IMR-90 (cell line): ENCODE measurements around the gene TP53TG5. TPM values are rescaled to one million over a fixed set of nuclear protein-coding genes. Genes with fewer than 3 reads are reported as not detected.

ENCODE experiments used
- ATAC-seq: fragments of 200-7000 bp; cut with Tn5 transposase; 2 replicates; pipeline ENCODE4 v1.9.1; 2020; ENCODE audit warnings: low read depth, mild to moderate bottlenecking, moderate library complexity
- BruUV-seq: library from RNA; stranded (reverse); fragments of 400-500 nt; replicated peaks from 2 replicates; lab custom pipeline; 2021; lab: Mats Ljungman, UMichigan
- CTCF ChIA-PET: fragments of 300-600 bp; formaldehyde crosslinking; extraction: SDS; loops from one replicate; lab custom pipeline; 2021; ENCODE audit warnings: antibody characterized with exemption; lab: Yijun Ruan, JAX
- POLR2A ChIA-PET: fragments of 300-600 bp; sonication (Branson Sonifier 250); formaldehyde crosslinking; loops from one replicate; lab custom pipeline; 2022; ENCODE audit warnings: antibody characterized with exemption; ENCODE audit not compliant: unreplicated experiment; lab: Charles Lee
- DNase-seq: peaks from one replicate; pipeline ENCODE4 v3.0.0; 2013
- H2AFZ ChIP-seq: replicated peaks from 2 replicates; pipeline ENCODE3; 2013; ENCODE audit warnings: low read length, mild to moderate bottlenecking; ENCODE audit not compliant: poor library complexity
- H2AK5ac ChIP-seq: 2 replicates; pipeline ENCODE4 v1.6.1; 2013; ENCODE audit warnings: low read depth, low read length, inconsistent platforms
- H2AK9ac ChIP-seq: replicated peaks from 2 replicates; pipeline ENCODE3; 2013; ENCODE audit warnings: mild to moderate bottlenecking, low read depth, low read length, moderate library complexity; ENCODE audit not compliant: poor library complexity
- H2BK120ac ChIP-seq: 2 replicates; pipeline ENCODE4 v1.6.1; 2013; ENCODE audit warnings: low read depth, low read length, inconsistent platforms
- H2BK15ac ChIP-seq: 3 replicates; pipeline ENCODE4 v1.6.1; 2013; ENCODE audit warnings: low read depth, low read length, inconsistent platforms
- H2BK20ac ChIP-seq: 2 replicates; pipeline ENCODE4 v1.6.1; 2013; ENCODE audit warnings: low read depth, mild to moderate bottlenecking, inconsistent platforms, low read length, moderate library complexity
- H2BK5ac ChIP-seq: 2 replicates; pipeline ENCODE4 v1.6.1; 2013; ENCODE audit warnings: mild to moderate bottlenecking, low read depth, low read length, inconsistent platforms; ENCODE audit not compliant: poor library complexity, severe bottlenecking
- H3K14ac ChIP-seq: replicated peaks from 2 replicates; pipeline ENCODE4 v1.6.1; 2013; ENCODE audit warnings: low read depth, low read length, inconsistent platforms
- H3K18ac ChIP-seq: 2 replicates; pipeline ENCODE4 v1.6.1; 2013; ENCODE audit warnings: low read depth, low read length, control low read depth
- H3K23ac ChIP-seq: 2 replicates; pipeline ENCODE4 v1.6.1; 2013; ENCODE audit warnings: low read depth, low read length, inconsistent platforms
- H3K27ac ChIP-seq: 2 replicates; pipeline ENCODE4 v1.5.1; 2013; ENCODE audit warnings: mild to moderate bottlenecking, control low read depth, low read length; ENCODE audit not compliant: insufficient read depth
- H3K27me3 ChIP-seq: 2 replicates; pipeline ENCODE4 v1.6.1; 2013; ENCODE audit warnings: low read length; ENCODE audit not compliant: control insufficient read depth, insufficient read depth
- H3K36me3 ChIP-seq: 2 replicates; pipeline ENCODE4 v1.6.1; 2013; ENCODE audit warnings: low read length, mixed read lengths; ENCODE audit not compliant: control insufficient read depth, insufficient read depth
- H3K4ac ChIP-seq: 2 replicates; pipeline ENCODE4 v1.6.1; 2013; ENCODE audit warnings: low read depth, low read length, inconsistent platforms
- H3K4me1 ChIP-seq: 2 replicates; pipeline ENCODE4 v1.6.1; 2013; ENCODE audit warnings: low read length, mixed read lengths; ENCODE audit not compliant: control insufficient read depth, insufficient read depth
- H3K4me2 ChIP-seq: 2 replicates; pipeline ENCODE4 v1.6.1; 2013; ENCODE audit warnings: low read depth, mild to moderate bottlenecking, control low read depth, low read length, moderate library complexity
- H3K4me3 ChIP-seq: 2 replicates; pipeline ENCODE4 v1.5.1; 2013; ENCODE audit warnings: low read depth, mild to moderate bottlenecking, control low read depth, low read length, moderate library complexity; ENCODE audit not compliant: insufficient read depth
- H3K56ac ChIP-seq: 2 replicates; pipeline ENCODE4 v1.6.1; 2013; ENCODE audit warnings: low read length, inconsistent platforms; ENCODE audit not compliant: insufficient read depth; ENCODE audit errors: extremely low read depth
- H3K79me1 ChIP-seq, 2 experiments: 2 replicates each; pipeline ENCODE4 v1.6.1; 2013; ENCODE audit warnings: low read length in 2 of 2, inconsistent platforms in 1 of 2, low read depth in 1 of 2
- H3K9ac ChIP-seq: 2 replicates; pipeline ENCODE4 v1.6.1; 2013; ENCODE audit warnings: low read depth, low read length, control low read depth
- H3K9me1 ChIP-seq: 2 replicates; pipeline ENCODE4 v1.6.1; 2013; ENCODE audit warnings: low read length, inconsistent platforms; ENCODE audit not compliant: insufficient read depth
- H3K9me3 ChIP-seq: 2 replicates; pipeline ENCODE4 v1.6.1; 2013; ENCODE audit warnings: low read length; ENCODE audit not compliant: control insufficient read depth, insufficient read depth
- H4K20me1 ChIP-seq: 2 replicates; pipeline ENCODE4 v1.6.1; 2013; ENCODE audit warnings: low read length, inconsistent platforms; ENCODE audit not compliant: insufficient read depth
- H4K5ac ChIP-seq: 2 replicates; pipeline ENCODE4 v1.6.1; 2013; ENCODE audit warnings: mild to moderate bottlenecking, low read depth, low read length, control low read depth
- H4K8ac ChIP-seq, 2 experiments: 2 replicates each; pipeline ENCODE4 v1.6.1; 2013; ENCODE audit warnings: low read depth in 2 of 2, low read length in 2 of 2, control low read depth in 1 of 2, inconsistent platforms in 1 of 2
- H4K91ac ChIP-seq: 2 replicates; pipeline ENCODE4 v1.6.1; 2013; ENCODE audit warnings: low read depth, low read length, inconsistent platforms; ENCODE audit not compliant: insufficient read depth
- BHLHE40 ChIP-seq: fragments of 150-350 bp; IDR thresholded peaks from 2 replicates; pipeline ENCODE4 v1.6.1; 2016; ENCODE audit warnings: mild to moderate bottlenecking, low read depth, low read length
- CEBPB ChIP-seq: IDR thresholded peaks from 2 replicates; pipeline ENCODE4 v1.6.1; 2012; ENCODE audit warnings: low read depth, low read length, improper control_type of control experiment
- CHD1 ChIP-seq: IDR thresholded peaks from 2 replicates; pipeline ENCODE4 v1.6.1; 2012; ENCODE audit warnings: low read depth, low read length, improper control_type of control experiment
- CTCF ChIP-seq: conservative IDR thresholded peaks from 2 replicates; pipeline ENCODE4 v1.5.1; 2012; ENCODE audit warnings: mild to moderate bottlenecking, low read depth, low read length, improper control_type of control experiment
- FOS ChIP-seq: fragments of 150-350 bp; IDR thresholded peaks from 2 replicates; pipeline ENCODE4 v1.6.1; 2016; ENCODE audit warnings: low read depth, low read length
- MAFK ChIP-seq: IDR thresholded peaks from 2 replicates; pipeline ENCODE4 v1.6.1; 2012; ENCODE audit warnings: low read depth, low read length, improper control_type of control experiment
- MAZ ChIP-seq: IDR thresholded peaks from 2 replicates; pipeline ENCODE4 v1.6.1; 2012; ENCODE audit warnings: low read depth, mild to moderate bottlenecking, low read length, improper control_type of control experiment, moderate library complexity, borderline replicate concordance
- MXI1 ChIP-seq: IDR thresholded peaks from 2 replicates; pipeline ENCODE4 v1.6.1; 2012; ENCODE audit warnings: low read depth, mild to moderate bottlenecking, low read length, moderate library complexity, borderline replicate concordance
- NFE2L2 ChIP-seq: fragments of 150-350 bp; IDR thresholded peaks from 2 replicates; pipeline ENCODE4 v1.6.1; 2016; ENCODE audit warnings: low read depth, mild to moderate bottlenecking, low read length
- POLR2A ChIP-seq: IDR thresholded peaks from 2 replicates; pipeline ENCODE4 v1.6.1; 2012; ENCODE audit warnings: mild to moderate bottlenecking, low read depth, low read length
- RAD21 ChIP-seq: IDR thresholded peaks from 2 replicates; pipeline ENCODE4 v1.6.1; 2012; ENCODE audit warnings: low read length, improper control_type of control experiment
- RCOR1 ChIP-seq: IDR thresholded peaks from 2 replicates; pipeline ENCODE4 v1.6.1; 2012; ENCODE audit warnings: mild to moderate bottlenecking, low read length, improper control_type of control experiment; ENCODE audit not compliant: insufficient replicate concordance
- RFX5 ChIP-seq: IDR thresholded peaks from 2 replicates; pipeline ENCODE4 v1.8.0; 2012; ENCODE audit warnings: low read depth, mild to moderate bottlenecking, low read length, moderate library complexity
- SMC3 ChIP-seq: fragments of 150-350 bp; IDR thresholded peaks from 2 replicates; pipeline ENCODE4 v1.6.1; 2016; ENCODE audit warnings: low read depth, mild to moderate bottlenecking, antibody characterized with exemption, low read length, moderate library complexity
- WGBS, 2 experiments: methylation state at CpG; one replicate each; pipeline versions ENCODE4 v1.1.5 to v1.1.7; 2013; ENCODE audit warnings: missing lambda C conversion rate in 2 of 2; ENCODE audit not compliant: insufficient read length in 1 of 2; ENCODE audit errors: extremely low coverage in 2 of 2; 5-methylcytosine and 5-hydroxymethylcytosine counted together
- dilution Hi-C: fragments of 300-500 bp; cut with HindIII; formaldehyde crosslinking; loops from one replicate; pipeline ENCODE4 v1.14.3; 2018; ENCODE audit warnings: low sequenced_read_pairs; ENCODE audit not compliant: unreplicated experiment
- in situ Hi-C: fragments of 300-500 bp; cut with MboI; formaldehyde crosslinking; loops from 3 replicates; pipeline ENCODE4 v1.14.3; 2019; ENCODE audit warnings: low sequenced_read_pairs, inconsistent platforms, mixed read lengths
- intact Hi-C: fragments of 100-400 bp; cut with micrococcal nuclease; formaldehyde crosslinking; loops from 2 replicates; pipeline ENCODE4 v1.10.0; 2022
- polyA plus RNA-seq, 3 experiments: library from polyadenylated mRNA; depleted of rRNA; stranded (reverse); fragments of >200 nt; gene quantifications; 2 replicates each; pipeline ENCODE4 v1.2.3, GENCODE V29; 2012; ENCODE audit warnings: low replicate concordance in 1 of 3
- total RNA-seq: library from RNA; depleted of rRNA; stranded (reverse); fragments of >200 nt; gene quantifications from 2 replicates; pipeline ENCODE4 v1.2.3, GENCODE V29; 2012
- TF ChIP-seq, protein P1 (sequence below): fragments of 150-350 bp; IDR thresholded peaks from 2 replicates; pipeline ENCODE4 v1.6.1; 2017; ENCODE audit warnings: mild to moderate bottlenecking, antibody characterized with exemption, low read length, low read depth
- TF ChIP-seq, protein P2 (sequence below): fragments of 150-350 bp; IDR thresholded peaks from 2 replicates; pipeline ENCODE4 v1.6.1; 2016; ENCODE audit warnings: low read depth, mild to moderate bottlenecking, low read length, moderate library complexity, borderline replicate concordance

Gene TP53TG5
- total and polyA plus RNA-seq, 2 of the 4 experiments (the other 2 are of a cell fraction) = not detected

DNA sequence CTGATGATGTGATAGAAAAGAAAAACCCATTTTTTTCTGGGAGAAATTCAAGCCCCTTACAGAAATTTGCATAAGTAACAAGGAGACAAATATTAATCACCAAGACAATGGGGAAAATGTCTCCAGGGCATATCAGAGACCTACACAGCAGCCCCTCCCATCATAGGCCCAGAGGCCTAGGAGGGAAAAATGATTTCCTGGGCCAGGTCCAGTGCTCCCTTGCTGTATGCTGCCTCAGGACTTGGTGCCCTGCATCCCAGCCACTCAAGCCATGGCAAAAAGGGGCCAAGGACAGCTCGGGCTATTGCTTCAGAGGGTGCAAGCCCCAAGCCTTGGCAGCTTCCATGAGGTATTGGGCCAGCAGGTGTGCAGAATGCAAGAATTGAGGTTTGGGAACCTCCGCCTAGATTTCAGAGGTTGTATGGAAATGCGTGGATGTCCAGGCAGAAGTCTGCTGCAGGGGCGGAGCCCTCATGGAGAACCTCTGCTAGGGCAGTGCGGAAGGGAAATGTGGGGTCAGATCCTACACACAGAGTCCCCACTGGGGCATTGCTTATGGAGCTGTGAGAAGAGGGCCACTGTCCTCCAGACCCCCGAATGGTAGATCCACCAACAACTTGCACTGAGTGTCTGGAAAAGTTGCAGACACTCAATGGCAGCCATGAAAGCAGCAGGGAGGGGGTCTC lies 22.4 kb upstream of the TP53TG5 start:
- no peak overlapping the region for H2BK120ac ChIP-seq
- peaks cover under 1% of the 10 kb centered on the region; the same call in 1 of the 2 replicates for H3K4me1 ChIP-seq
- H2BK20ac ChIP-seq = no peak overlapping the region
- H2AK5ac ChIP-seq = no peak overlapping the region
- peaks cover 6% of the 10 kb centered on the region; the same call in 1 of the 2 replicates for H3K9me3 ChIP-seq
- no peak overlapping the region for H4K5ac ChIP-seq
- no peak overlapping the region for H3K23ac ChIP-seq
- no peak overlapping the region for H2AFZ ChIP-seq
- no peak overlapping the region for H3K9ac ChIP-seq
- no peaks in the 10 kb centered on the region for H3K27me3 ChIP-seq
- WGBS, 2 experiments = 79% methylated on average over 2 of the region's 6 CpGs; no CpG with 5 or more reads in 1 of the 2 experiments
- POLR2A ChIA-PET = no interaction called here
- DNase-seq = no peak
- CTCF ChIA-PET = no interaction called here
- no peak overlapping the region for H2BK15ac ChIP-seq
- TF ChIP-seq RAD21 (no peak), FOS (no peak), POLR2A (no peak), SMC3 (no peak), CHD1 (no peak), RCOR1 (no peak), BHLHE40 (no peak), MXI1 (no peak), NFE2L2 (no peak), RFX5 (no peak), MAFK (no peak), CEBPB (no peak), MAZ (no peak), CTCF (no peak)
- TF ChIP-seq, protein P1, sequence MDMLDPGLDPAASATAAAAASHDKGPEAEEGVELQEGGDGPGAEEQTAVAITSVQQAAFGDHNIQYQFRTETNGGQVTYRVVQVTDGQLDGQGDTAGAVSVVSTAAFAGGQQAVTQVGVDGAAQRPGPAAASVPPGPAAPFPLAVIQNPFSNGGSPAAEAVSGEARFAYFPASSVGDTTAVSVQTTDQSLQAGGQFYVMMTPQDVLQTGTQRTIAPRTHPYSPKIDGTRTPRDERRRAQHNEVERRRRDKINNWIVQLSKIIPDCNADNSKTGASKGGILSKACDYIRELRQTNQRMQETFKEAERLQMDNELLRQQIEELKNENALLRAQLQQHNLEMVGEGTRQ = no peak
- TF ChIP-seq, protein P2, sequence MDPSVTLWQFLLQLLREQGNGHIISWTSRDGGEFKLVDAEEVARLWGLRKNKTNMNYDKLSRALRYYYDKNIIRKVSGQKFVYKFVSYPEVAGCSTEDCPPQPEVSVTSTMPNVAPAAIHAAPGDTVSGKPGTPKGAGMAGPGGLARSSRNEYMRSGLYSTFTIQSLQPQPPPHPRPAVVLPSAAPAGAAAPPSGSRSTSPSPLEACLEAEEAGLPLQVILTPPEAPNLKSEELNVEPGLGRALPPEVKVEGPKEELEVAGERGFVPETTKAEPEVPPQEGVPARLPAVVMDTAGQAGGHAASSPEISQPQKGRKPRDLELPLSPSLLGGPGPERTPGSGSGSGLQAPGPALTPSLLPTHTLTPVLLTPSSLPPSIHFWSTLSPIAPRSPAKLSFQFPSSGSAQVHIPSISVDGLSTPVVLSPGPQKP = no peak
- H2BK5ac ChIP-seq = no peak overlapping the region
- H3K79me1 ChIP-seq = no peaks in the 10 kb centered on the region
- H3K4ac ChIP-seq = no peak overlapping the region
- H3K4me3 ChIP-seq = no peak overlapping the region
- dilution Hi-C loops = no loop called here
- no peak overlapping the region for H4K8ac ChIP-seq
- H3K36me3 ChIP-seq = no peaks in the 10 kb centered on the region
- intact Hi-C loops = no loop called here
- H4K91ac ChIP-seq = no peak overlapping the region
- no peak overlapping the region for H3K18ac ChIP-seq
- H3K4me2 ChIP-seq = no peak overlapping the region
- H3K9me1 ChIP-seq = no peaks in the 10 kb centered on the region
- in situ Hi-C loops = no loop called here
- H3K27ac ChIP-seq = no peak overlapping the region
- no peak overlapping the region for H3K56ac ChIP-seq
- no TSS peak for BruUV-seq
- no peaks in the 10 kb centered on the region for H4K20me1 ChIP-seq
- ATAC-seq = no peak
- H3K14ac ChIP-seq = no peak overlapping the region
- no peak overlapping the region for H2AK9ac ChIP-seq
